NT2/D1 (cell line): ENCODE data around the gene CD40.

Experiments
- DNase-seq: peaks from one replicate; pipeline ENCODE4 v3.0.0-alpha.2; 2011; ENCODE audit warnings: low read depth, low spot score
- H3K27me3 ChIP-seq: 2 replicates; pipeline ENCODE4 v1.6.0; 2011; ENCODE audit warnings: mild to moderate bottlenecking; ENCODE audit not compliant: insufficient read length, insufficient read depth
- H3K36me3 ChIP-seq: 2 replicates; pipeline ENCODE4 v1.6.1; 2011; ENCODE audit warnings: mild to moderate bottlenecking, low read length, mixed read lengths; ENCODE audit not compliant: insufficient read depth, insufficient read length
- H3K4me1 ChIP-seq: 2 replicates; pipeline ENCODE4 v1.5.1; 2011; ENCODE audit not compliant: insufficient read depth, insufficient read length
- H3K4me3 ChIP-seq: 2 replicates; pipeline ENCODE4 v1.5.1; 2011; ENCODE audit warnings: low read depth; ENCODE audit not compliant: insufficient read length
- H3K9ac ChIP-seq: 2 replicates; pipeline ENCODE4 v1.6.0; 2011; ENCODE audit warnings: low read depth; ENCODE audit not compliant: insufficient read length
- H3K9me3 ChIP-seq: 2 replicates; pipeline ENCODE4 v1.5.1; 2011; ENCODE audit warnings: mild to moderate bottlenecking, low read length; ENCODE audit not compliant: insufficient read depth
- SUZ12 ChIP-seq: IDR thresholded peaks from 2 replicates; pipeline ENCODE4 v1.6.1; 2011; ENCODE audit not compliant: insufficient read length, insufficient read depth; ENCODE audit errors: extremely low read depth
- YY1 ChIP-seq: IDR thresholded peaks from 2 replicates; pipeline ENCODE4 v1.6.1; 2011; ENCODE audit not compliant: insufficient read length, insufficient read depth
- ZNF274 ChIP-seq: IDR thresholded peaks from 2 replicates; pipeline ENCODE4 v1.6.1; 2011; ENCODE audit warnings: mild to moderate bottlenecking, low read depth, low read length

Gene CD40

DNA sequence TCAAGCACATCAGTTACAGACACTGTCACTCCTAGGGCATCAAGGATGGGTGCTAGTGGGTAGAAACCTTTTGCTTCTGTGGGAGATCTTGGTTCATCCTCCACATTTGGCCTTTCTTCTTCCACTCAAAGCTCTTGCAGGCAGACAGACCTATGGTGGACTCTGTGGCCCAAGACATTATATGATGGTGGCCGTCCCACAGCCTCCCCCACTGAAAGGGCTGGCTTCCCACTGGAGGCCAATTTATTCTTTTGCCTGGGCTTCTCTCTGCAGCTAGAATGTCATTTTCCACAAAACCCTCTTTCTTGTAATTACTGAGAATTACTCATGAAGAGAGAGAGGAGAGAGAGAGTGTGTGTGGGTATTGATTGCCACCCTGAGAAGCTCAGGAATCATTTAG lies 43.8 kb downstream of the CD40 start:
- no peak overlapping the region for H3K4me3 ChIP-seq
- DNase-seq: no peak
- TF ChIP-seq SUZ12: no peak
- TF ChIP-seq YY1: no peak
- TF ChIP-seq ZNF274: no peak
- peaks cover 11% of the 10 kb centered on the region for H3K27me3 ChIP-seq
- no peaks in the 10 kb centered on the region for H3K36me3 ChIP-seq
- peaks cover 9% of the 10 kb centered on the region for H3K4me1 ChIP-seq
- no peaks in the 10 kb centered on the region for H3K9me3 ChIP-seq
- H3K9ac ChIP-seq: no peak overlapping the region

DNA sequence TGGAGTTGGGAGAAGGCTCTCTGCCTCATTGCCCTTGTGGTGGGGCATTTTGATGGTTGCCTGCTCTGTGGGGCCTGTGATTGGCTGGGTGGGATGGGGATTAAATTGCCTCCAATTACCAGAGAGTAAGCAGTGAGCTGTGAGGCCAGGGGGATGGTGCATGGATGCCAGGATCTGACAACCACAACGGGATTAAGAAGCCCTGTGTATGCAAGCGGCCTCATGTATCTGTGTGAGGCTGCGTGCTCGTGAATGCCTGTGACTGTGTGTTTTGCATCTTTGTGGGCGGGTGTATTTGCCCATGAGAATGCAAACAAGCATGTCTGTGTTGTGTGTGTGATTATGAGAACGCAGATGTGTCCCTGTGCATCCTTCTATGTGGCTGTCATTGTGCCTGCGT lies 46.1 kb downstream of the CD40 start:
- Histone ChIP-seq H3K27me3 (peaks cover 11% of the 10 kb centered on the region), H3K4me3 (no peak overlapping the region), H3K9me3 (no peaks in the 10 kb centered on the region), H3K4me1 (peaks cover 9% of the 10 kb centered on the region), H3K9ac (no peak overlapping the region), H3K36me3 (no peaks in the 10 kb centered on the region)
- no peak for DNase-seq
- TF ChIP-seq YY1 (no peak), ZNF274 (no peak), SUZ12 (no peak)

DNA sequence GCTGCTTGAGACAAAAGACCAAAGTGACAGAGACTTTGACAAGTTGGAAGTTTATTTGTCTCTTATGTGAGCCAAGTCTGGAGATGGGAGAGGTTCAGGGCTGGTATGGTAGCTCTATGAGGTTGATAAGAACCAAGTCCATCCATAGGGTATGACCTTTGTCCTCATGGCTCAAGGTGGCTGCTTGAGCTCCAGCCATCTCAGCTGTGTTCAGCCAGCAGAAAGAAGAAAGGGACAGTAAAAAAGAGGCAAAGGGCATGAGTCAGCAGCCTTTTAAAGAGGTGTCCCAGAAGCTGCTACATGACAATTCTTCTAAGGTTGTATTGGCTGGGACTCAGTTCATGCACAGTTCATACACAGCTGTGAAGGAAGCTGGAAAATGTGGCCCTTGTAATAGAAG lies 49.0 kb downstream of the CD40 start:
- H3K9ac ChIP-seq: no peak overlapping the region
- H3K9me3 ChIP-seq: no peaks in the 10 kb centered on the region
- H3K27me3 ChIP-seq: peaks cover 10% of the 10 kb centered on the region
- no peak overlapping the region for H3K4me3 ChIP-seq
- TF ChIP-seq SUZ12 (no peak), ZNF274 (no peak)
- no peaks in the 10 kb centered on the region for H3K36me3 ChIP-seq
- no peak for DNase-seq
- H3K4me1 ChIP-seq: peaks cover 7% of the 10 kb centered on the region

DNA sequence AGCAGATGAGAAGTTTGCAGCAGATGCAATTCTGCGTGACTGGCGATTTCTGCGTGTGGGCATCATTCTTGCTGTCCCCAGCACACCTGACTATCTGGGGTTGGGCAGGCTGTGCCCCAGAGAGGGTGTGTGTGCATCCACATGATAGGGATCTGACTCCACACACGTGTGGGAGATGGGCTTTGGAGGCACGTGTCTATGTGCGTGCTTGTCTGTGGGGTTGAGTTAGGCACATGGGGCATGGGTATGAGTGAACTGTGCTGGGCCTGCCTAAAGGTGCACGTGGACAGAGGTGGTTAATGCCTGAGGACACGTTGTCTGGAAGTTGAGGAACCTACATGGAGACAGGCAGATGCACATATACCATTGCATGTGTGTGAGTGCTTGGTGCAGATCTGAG lies 50.3 kb downstream of the CD40 start:
- Histone ChIP-seq H3K9ac (no peak overlapping the region), H3K4me1 (peaks cover 10% of the 10 kb centered on the region), H3K9me3 (no peaks in the 10 kb centered on the region), H3K36me3 (no peaks in the 10 kb centered on the region), H3K27me3 (peaks cover 15% of the 10 kb centered on the region), H3K4me3 (no peak overlapping the region)
- no peak for DNase-seq
- TF ChIP-seq YY1: no peak
- no peak for TF ChIP-seq SUZ12
- TF ChIP-seq ZNF274: no peak

DNA sequence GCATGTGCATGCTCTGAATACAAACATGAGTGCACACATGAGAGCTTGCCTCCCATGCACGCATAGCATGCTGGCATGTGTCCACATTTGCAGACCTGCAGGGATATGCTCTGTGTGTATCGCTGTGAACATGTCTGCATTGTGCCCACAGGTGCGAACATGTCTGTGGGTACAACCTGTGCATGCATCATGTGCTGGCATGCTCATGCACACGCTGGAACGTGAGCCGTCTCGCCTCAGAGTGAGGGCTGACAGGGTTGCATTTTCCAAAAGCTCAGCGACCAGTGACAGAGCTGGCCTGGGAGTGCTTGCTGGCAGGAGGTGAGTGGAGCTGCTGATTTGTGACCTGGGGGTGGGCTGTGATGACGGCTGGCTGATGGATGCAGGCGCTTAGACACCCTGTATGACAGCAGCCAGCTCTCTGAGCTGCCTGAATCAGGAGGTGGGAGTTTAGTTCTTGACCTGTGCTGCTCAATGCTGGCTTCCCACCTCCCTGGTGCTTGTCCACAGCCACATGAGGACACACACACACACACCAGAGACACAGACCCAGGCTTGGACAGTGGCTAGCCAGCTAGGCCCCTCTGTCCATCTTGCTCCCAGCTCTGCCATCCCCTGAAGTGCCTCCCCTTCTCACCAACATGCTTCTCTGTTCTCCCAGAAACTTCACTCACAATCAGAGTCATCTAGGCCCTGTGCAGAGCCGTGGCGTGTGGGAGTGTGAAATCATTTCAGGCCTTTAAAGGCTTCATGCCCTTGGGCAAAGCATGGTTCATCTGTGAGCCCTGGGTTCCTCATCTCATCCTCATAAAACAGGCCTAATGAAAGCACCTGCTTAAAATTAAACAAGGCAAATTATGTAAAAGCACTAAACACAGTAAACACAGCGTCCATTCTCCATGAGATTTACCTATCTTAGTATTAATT lies 51.4 kb downstream of the CD40 start:
- Histone ChIP-seq H3K9ac (no peak overlapping the region), H3K4me1 (peaks cover 6% of the 10 kb centered on the region), H3K36me3 (no peaks in the 10 kb centered on the region), H3K4me3 (no peak overlapping the region), H3K27me3 (peaks cover 25% of the 10 kb centered on the region), H3K9me3 (no peaks in the 10 kb centered on the region)
- no peak for DNase-seq
- TF ChIP-seq YY1 (no peak), ZNF274 (no peak), SUZ12 (no peak)

DNA sequence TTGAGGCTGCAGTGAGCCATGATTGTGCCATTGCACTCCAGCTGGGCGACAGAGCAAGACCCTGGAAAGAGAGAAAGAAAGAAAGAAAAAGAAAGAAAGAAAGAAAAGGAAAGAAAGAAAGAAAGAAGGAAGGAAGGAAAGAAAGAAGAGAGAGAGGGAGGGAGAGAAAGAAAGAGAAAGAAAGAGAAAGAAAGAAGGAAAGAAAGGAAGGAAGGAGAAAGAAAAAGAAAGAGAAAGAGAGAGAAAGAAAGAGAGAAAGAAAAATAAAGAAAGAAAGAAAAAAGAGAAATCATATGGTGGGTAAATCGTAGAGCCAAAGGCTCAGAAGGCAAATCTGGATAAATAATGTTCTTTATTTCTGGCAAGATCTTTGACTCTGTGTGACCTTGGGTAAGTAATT lies 53.4 kb downstream of the CD40 start:
- DNase-seq: no peak
- Histone ChIP-seq H3K4me1 (peaks cover 6% of the 10 kb centered on the region), H3K9me3 (no peaks in the 10 kb centered on the region), H3K36me3 (no peaks in the 10 kb centered on the region), H3K4me3 (no peak overlapping the region), H3K9ac (no peak overlapping the region), H3K27me3 (peaks cover 42% of the 10 kb centered on the region)
- TF ChIP-seq ZNF274 (no peak), SUZ12 (no peak), YY1 (no peak)

DNA sequence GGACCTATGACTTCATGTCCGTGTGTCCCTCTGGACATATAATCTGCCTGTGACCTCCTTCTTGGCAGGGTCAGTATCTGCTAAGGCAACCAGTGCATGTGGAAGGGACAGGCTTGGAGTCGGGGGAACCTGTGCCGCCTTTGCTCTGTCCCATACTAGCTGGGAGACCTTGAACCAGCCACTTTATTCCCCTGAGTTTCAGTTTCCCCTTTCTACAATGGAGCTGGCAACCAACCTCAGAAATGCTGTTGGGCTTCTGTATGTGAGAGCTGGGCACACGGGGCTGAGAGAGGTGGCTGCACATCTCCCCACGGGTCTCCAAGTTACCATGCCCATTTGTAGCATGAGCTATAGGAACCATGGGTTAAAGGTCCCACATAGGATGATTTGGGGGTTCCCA lies 53.8 kb downstream of the CD40 start:
- no peak overlapping the region for H3K9ac ChIP-seq
- no peaks in the 10 kb centered on the region for H3K9me3 ChIP-seq
- H3K4me3 ChIP-seq: no peak overlapping the region
- H3K36me3 ChIP-seq: no peaks in the 10 kb centered on the region
- DNase-seq: no peak
- H3K4me1 ChIP-seq: peaks cover 6% of the 10 kb centered on the region
- H3K27me3 ChIP-seq: peaks cover 46% of the 10 kb centered on the region
- TF ChIP-seq YY1 (no peak), ZNF274 (no peak), SUZ12 (no peak)

DNA sequence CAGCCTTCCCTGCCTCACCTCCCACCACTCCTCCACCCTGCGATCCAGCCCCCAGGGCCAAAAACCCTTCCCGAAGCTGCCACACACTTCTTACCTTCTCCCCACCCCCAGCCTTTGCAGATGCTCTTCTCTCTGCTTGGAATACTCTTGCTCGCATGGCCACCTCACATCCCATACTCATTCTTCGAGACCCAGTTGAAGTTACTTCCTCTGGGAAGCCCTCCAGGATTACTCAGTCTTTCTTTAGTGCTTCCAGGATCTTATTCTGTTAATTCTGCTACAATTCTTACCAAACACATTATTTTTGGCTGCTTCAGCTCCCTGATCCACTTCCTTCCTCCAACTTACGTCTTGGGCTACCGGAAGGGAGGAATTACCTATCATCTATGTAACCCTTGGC lies 54.3 kb downstream of the CD40 start:
- Histone ChIP-seq H3K9me3 (no peaks in the 10 kb centered on the region), H3K4me1 (peaks cover 6% of the 10 kb centered on the region), H3K4me3 (no peak overlapping the region), H3K36me3 (no peaks in the 10 kb centered on the region), H3K9ac (no peak overlapping the region), H3K27me3 (peaks cover 46% of the 10 kb centered on the region)
- DNase-seq: no peak
- no peak for TF ChIP-seq SUZ12
- no peak for TF ChIP-seq ZNF274
- TF ChIP-seq YY1: no peak
